GM21381 (cell line): ENCODE data around the gene HERC4.

ENCODE experiments used
- ATAC-seq: cut with Tn5 transposase; IDR thresholded peaks from one replicate; pipeline ENCODE4 v1.9.1; 2021; ENCODE audit warnings: mild to moderate bottlenecking, moderate library complexity; ENCODE audit not compliant: unreplicated experiment

Gene HERC4, protein sequence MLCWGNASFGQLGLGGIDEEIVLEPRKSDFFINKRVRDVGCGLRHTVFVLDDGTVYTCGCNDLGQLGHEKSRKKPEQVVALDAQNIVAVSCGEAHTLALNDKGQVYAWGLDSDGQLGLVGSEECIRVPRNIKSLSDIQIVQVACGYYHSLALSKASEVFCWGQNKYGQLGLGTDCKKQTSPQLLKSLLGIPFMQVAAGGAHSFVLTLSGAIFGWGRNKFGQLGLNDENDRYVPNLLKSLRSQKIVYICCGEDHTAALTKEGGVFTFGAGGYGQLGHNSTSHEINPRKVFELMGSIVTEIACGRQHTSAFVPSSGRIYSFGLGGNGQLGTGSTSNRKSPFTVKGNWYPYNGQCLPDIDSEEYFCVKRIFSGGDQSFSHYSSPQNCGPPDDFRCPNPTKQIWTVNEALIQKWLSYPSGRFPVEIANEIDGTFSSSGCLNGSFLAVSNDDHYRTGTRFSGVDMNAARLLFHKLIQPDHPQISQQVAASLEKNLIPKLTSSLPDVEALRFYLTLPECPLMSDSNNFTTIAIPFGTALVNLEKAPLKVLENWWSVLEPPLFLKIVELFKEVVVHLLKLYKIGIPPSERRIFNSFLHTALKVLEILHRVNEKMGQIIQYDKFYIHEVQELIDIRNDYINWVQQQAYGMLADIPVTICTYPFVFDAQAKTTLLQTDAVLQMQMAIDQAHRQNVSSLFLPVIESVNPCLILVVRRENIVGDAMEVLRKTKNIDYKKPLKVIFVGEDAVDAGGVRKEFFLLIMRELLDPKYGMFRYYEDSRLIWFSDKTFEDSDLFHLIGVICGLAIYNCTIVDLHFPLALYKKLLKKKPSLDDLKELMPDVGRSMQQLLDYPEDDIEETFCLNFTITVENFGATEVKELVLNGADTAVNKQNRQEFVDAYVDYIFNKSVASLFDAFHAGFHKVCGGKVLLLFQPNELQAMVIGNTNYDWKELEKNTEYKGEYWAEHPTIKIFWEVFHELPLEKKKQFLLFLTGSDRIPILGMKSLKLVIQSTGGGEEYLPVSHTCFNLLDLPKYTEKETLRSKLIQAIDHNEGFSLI

DNA sequence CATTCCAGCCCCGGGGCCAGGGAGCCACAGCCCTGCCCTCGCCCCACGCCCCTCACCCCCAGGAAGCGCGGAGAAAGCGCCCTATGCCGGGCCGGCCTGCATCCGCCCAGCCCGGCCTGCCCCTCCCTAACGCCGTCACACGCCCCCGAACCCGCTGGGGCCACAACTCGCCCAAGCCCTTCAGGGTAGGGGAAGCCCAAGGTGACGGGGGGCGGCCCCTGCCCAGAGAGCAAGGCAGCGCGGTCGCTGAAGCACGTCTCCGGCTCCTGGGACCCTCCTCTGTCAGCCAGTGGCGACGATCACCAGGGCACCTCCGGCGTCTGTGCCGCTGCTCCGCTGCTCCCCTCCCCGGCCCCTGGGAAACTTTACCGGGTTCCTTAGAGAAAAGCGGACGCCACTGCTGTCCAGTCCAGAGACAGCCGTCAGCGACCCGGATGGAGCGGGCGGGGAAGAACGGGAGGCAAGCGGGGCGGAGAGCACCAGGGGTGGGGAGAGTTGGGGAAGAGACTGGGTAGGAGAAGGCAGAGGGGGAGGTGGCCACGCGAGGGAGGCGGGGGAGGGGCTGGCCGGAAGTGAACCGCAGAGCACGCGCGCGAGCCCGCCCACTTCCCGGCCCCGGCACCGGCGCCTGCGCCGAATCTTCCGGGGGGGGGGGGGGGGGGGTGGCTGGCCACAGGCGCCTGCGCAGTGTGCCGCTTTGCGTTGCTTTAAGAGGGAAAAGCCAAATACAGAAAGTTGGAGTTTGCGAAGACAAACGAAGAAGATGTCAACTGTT, at the start of gene HERC4:
Gene HERC4 (minus strand): TSS at position 509 of the 775 bp plus-strand sequence. CDS start 2,175 bp downstream, outside the sequence.
- ATAC-seq, result peak; percentile 81

DNA sequence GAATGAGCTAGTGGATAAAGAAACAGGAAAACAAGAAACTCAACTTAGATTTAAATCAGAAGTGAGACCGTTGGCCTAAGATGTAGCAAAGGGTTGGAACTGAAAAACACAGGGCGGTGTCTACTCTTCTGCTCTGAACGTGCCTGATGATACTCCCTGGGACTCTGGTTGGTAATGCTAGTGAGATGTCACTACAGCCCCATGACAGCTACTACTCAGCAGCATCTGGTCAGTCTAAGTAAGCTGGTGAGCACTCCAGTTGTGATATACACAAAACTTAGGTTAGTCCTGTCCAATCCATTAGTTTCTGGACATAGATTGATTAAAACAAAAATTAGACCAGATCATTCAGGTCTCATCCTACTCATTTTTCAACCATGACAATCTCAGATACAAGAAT, 49.6 kb upstream of the HERC4 start:
- no peak for ATAC-seq

DNA sequence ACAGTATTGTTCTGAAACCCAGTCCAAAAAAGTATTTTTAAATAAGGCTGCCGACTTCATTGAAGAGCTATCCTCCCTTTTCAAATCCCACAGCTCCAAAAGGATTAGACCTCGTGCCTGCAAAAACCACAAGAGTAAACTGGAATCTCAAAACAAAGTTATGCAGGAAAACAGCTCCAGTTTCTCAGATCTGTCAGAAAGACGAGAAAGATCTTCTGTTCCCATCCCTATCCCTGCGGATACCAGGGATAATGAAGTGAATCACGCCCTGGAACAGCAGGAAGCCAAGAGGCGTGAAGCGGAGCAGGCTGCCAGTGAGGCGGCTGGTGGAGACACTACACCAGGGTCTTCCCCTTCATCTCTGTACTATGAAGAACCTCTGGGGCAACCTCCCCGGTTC, 46.8 kb upstream of the HERC4 start:
- ATAC-seq, result no peak

DNA sequence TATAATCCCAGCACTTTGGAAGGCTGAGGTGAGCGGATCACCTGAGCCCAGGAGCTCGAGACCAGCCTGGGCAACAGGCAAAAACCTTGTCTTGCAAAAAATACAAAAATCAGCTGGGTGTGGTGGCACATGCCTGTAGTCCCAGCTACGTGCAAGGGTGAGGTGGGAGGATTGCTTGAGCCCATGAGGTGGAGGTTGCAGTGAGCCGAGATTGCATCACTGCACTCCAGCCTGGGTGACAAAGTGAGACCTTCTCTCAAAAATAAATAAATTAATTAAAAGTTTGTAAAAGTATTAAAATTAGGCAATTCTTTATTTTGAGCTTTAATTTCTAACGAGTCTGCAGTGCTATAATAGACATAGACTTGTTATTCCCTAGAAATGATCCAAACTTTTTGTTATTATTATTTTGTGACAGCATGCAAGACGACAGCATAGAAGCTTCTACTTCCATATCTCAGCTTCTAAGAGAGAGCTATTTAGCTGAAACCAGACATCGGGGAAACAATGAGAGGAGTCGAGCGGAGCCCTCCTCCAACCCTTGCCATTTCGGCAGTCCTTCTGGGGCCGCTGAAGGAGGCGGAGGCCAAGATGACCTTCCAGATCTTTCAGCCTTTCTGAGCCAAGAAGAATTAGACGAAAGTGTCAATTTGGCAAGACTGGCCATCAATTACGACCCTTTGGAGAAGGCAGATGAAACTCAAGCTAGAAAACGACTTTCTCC, 46.1 kb upstream of the HERC4 start:
- ATAC-seq, result no peak

DNA sequence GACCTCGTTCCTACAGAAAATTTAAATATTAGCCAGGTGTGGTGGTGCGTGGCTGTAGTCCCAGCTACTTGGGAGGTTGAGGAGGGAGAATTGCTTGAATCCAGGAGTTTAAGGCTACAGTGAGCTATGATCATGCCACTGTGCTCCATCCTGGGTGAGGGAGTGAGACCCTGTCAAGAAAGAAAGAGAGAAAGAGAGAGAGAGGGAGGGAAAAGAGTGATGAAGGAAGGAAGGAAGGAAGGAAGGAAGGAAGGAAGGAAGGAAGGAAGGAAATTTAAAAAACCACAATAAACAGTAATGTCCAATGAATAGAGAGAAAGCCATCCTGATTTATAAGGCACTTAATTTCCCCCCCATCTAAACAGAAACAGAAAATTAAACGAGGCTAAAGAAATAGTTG, 43.6 kb upstream of the HERC4 start:
- ATAC-seq, result no peak

DNA sequence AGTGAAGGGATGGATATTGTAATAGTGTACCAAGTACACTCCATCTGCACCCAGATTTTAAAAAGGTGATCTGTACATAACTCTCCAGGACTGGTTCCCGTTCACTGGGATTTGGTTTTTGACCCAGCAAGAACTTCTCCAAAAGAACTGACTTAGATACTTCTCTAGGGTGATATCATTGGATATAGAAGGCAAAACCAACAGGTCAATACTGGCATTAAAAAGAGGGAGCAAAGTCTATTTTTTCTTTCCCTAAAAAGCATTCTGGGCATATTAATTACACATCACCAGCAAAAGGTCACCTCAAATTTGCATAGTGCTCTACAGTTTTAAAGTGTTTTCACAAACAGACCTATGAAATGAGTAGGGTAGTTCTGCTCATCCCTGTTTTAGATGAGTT, 37.8 kb upstream of the HERC4 start:
- no peak for ATAC-seq

DNA sequence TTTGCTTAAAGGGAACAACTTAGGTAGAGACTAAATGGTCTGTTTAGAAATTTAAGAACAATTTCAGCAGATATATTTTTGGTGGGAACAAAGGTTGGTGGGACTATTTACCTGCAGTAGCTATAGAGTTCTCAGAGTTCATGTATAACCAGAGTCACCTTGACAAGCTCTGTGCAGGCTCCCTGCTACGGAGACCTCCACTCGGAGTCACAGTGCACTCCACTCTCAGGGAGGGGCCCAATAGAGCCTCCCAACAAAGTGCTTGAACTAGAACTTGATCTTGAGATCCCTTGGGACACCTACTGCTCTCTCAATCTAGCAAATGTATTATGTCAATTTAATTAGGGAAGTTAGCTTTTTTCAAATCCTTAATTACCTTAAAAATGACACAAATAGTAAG, 36.5 kb upstream of the HERC4 start:
- no peak for ATAC-seq

DNA sequence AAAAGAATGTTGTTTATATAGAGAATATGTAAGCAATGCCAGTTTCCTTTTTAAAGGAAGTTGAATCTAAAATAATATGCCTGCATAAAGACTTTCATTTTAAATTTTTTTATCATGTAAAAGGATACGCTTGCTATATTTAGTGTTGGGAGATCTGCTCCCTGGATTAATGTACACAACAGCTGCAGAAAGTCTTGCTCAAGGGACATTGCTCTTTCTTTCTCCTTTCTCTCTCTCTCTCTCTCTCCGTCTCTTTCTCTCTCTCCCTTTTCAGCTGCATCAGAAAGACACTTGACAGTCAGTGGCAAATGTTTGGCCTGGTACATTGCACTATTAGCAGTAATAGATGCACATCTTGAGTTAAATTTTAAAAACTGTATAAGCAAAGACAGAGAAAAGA, 34.9 kb upstream of the HERC4 start:
- no peak for ATAC-seq

DNA sequence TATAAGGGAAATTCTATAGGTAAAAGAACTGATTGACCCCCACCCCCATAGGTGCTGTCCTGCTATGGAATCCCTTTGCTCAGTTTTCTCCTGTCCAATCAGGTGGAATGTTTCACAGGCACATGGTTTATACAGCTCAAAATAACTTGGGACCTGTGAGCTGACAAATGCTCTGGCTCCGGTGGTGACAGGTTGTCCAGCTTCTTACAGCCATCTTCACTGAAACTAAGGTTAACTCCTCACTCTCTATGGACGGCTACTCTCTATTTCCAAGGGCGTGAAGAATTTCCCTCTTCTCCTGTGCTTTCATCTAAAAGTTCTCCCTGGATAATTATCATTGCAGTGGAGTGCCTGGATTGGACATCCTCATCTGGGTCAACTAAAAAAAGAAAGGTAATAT, 34.2 kb upstream of the HERC4 start, which contains the start of gene MYPN:
Gene MYPN (plus strand): TSS at position 158 of the 400 bp plus-strand sequence. CDS start 11,951 bp downstream, outside the sequence.
- no peak for ATAC-seq

DNA sequence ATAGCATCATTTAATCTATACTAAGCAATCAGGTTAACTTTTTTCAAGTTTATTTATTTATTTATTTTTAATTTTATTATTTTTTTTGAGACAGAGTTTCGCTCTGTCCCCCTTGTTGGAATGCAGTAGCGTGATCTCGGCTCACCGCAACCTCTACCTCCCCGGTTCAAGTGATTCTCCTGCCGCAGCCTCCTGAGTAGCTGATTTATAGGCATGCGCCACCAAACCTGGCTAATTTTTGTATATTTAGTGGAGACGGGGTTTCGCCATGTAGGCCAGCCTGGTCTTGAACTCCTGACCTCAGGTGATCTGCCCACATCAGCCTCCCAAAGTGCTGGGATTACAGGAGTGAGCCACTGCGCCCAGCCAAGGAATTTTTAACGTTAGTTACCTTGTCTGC, 33.6 kb upstream of the HERC4 start:
- no peak for ATAC-seq

DNA sequence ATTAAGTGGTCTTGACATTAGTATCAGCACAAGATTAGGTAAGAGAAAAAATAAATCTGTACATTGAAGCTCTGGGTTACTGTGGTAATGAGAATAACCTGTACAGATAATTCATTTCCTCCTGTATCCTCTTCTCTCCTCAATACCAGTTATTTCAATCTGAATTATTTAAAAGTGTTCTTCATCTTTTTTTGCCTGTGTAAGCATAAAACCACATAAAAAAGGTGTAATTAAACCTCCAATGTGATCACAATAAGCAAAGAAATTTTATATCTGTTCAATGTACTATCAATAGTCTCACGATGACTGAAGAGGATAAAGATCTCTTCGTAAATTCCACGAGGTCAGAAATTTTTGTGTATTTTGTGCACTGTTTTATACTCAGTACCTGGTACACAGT, 33.0 kb upstream of the HERC4 start:
- ATAC-seq, result no peak

DNA sequence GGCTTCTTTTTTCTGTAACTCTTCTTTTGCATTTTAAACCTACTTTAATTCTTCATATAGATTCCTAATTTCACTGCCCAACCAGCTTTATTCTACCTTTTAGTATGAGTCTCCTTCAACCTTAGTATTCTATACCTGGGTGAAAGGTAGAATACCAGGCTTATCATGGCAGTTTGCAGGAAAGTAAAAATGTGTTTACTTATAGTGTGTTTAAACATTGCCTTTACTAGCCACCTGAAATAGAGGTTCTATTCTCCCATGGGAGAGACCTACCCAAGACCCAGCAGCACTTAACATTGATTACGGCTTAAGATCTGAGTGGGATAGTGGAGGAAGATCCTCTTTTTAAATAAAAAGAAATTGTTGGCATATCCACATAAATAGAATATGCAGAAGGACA, 32.6 kb upstream of the HERC4 start:
- ATAC-seq, result no peak

DNA sequence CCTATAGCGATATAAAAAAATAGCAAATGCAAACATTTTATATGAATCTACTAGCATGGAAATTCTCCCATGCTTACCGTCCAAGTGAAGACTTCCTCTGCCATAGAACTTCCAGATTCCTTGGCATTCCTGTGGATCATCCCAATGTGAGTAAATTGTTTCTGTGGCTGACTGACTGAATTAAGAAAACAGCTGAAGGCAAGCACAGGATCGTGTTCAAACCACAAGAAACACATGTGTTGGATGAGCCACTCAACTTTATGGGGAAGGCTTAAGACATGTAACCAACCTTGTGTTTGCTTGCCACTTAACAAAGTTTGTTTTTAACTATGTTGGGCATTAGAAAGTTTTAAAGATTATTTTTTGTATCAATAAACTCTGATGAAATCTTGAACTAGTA, 31.6 kb upstream of the HERC4 start:
- ATAC-seq, result no peak

DNA sequence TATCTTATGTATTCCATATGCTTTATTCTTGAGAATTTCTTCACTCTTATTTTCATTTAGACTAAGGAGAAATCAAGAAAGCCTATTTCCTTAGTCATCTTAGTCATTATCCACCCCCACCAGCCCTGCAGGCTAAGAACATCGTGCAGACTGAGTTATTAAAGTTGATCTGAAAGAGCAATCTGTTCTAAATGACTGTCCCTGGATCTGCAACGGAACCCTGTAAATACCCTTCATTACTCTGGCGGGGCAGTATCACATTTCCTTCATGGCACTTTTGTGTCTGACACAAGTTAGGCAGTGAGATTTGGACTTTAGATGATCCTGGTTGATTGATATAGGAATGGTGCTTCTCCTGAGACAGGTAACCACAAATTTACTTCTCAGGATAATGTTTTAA, 30.7 kb upstream of the HERC4 start:
- no peak for ATAC-seq

DNA sequence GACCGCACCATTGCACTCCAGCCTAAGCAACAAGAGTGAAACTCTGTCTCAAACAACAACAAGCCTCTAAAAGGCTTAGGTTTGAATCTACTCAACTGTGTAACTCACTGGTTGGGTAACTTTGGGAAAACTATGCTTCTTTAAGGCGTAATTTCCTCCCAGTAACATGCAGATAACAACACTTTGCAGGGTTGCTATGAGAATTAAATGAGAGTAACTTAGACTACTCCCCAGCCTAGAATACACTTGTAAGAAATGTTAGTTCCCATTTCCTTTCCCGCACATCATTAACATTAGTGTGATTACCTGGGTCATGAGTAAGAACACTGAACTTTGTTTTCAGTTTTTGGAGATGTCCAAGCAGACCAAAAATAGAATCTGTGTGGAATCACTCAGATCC, 28.8 kb upstream of the HERC4 start:
- no peak for ATAC-seq

DNA sequence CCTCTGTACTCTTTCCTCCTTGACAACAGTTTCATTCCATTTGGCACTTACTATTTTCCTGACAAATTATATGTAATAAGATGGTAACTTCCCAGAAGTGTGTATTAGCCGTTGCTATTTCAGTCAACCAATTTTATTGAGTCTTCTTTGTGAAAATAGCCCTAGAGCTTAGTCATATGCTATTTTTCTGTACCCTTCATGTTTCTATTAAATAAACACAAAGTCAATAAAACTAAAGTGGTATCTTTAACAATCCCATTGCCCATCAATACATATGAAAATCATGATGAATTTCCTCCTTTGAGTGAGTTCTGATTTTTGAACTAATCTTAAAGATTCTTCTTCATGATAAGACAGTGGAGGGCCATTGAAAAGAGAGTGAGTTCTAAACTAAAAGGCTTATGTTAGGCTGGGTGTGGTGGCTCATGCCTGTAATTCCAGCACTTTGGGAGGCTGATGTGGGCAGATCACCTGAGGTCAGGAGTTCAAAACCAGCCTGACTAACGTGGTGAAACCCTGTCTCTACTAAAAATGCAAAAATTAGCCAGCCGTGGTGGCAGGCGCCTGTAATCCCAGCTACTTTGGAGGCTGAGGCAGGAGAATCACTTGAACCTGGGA, 28.3 kb upstream of the HERC4 start:
- ATAC-seq, result no peak

DNA sequence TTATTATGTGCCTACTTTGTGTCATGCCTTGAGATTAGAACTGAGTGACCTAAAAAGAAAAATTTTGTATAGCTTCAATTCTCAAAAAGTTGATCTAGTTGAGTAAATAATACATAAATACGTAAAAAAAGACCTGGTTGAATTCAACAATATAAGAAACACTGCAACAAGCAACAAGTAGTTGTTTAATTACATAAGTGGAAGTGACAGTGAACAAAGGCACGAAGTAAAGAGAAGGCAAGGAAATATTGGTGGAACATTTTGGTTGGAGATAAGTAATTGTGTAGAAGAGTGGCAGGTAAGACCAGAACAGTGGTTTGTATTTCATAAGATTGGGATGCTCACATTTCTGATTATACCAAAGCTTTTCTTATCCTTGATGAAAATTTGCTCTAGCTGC, 26.0 kb upstream of the HERC4 start:
- ATAC-seq, result no peak

DNA sequence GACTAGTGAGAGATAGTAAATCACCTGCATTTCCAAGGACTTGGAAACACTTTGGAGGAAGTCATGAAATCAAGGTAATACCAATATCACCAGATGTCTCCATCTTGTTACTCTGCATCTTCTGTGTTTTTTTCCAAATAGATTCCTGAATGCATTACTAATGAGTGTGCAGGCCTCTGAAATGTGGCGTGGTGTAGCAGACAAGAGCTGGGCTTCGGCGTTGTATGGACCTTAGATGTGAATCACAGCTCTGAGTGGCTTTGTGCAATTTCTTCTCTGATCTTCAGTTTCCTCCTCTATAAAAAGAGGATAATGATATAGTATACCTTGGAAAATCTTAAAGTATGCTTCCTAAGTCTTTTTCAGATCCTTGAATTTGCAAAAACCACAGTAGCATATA, 24.7 kb upstream of the HERC4 start:
- ATAC-seq, result no peak

DNA sequence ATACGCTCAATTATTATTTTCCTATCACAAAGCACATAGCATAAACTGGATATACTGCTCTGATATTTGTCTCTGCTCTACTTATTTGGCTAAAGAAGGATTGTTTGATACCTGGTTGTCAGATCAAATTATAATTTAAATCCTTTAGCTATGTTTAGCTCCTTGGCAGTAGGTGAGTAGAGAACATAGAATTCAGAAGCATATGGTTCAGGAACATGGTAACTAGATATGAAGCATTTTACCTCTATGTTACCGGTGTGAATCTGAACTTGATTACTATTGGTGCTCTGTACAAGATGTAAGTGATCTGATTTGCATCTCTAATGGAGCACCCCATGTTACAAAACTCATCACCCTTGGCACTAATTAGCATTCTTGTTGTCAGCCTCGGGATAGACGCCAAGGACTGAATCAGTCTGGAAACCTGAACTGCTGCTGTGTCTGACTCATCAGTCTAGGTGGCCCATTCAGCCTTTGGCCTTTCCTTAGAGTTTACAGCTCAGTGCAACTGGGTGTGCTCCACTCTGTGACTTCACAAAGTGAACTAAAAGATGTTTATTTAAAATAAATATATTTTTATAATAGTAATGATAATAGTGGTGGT, 21.9 kb upstream of the HERC4 start:
- no peak for ATAC-seq
